ENCODE results near the gene MACROD2.

GRCh38 chr20:14189794-14190402 is 194.6 kb downstream of the MACROD2 start:
- TF ChIP-seq EZH2 (IDR thresholded peaks at IDR 0.05; ENCODE audit: low read length) (no peak), CTCF (optimal IDR thresholded peaks at IDR 0.05 in 1 of 3, IDR thresholded peaks at IDR 0.05 in 1 of 3, conservative IDR thresholded peaks at IDR 0.05 in 1 of 3; ENCODE audit: extremely low read depth in 1 of 3, insufficient read depth in 2 of 3, low read length in 3 of 3) (peak in 2 of 3 experiments; percentile 27 to 49)
